HS-27A (cell line): Measurements from ENCODE around the gene IFT27.
"Not testable (repeated sequence)": the region's sequence is repeated elsewhere in the genome, so short reads cannot be mapped to it uniquely, and the experiment has no call there.

Source experiments
- DNase-seq: peaks from one replicate; pipeline ENCODE4 v3.0.0-alpha.2; 2012; ENCODE audit warnings: low read depth, missing footprints

Gene IFT27

GRCh38 chr22:36743591-36744412 lies 32.1 kb downstream of the IFT27 start:
- DNase-seq = no peak

GRCh38 chr22:36743011-36743410 lies 32.9 kb downstream of the IFT27 start:
- no peak for DNase-seq

- DNase-seq = no peak
Observed at GRCh38 chr22:36741968-36742367, 34.0 kb downstream of the IFT27 start.

- no peak for DNase-seq
Observed at GRCh38 chr22:36741204-36741793, 34.6 kb downstream of the IFT27 start.

DNA sequence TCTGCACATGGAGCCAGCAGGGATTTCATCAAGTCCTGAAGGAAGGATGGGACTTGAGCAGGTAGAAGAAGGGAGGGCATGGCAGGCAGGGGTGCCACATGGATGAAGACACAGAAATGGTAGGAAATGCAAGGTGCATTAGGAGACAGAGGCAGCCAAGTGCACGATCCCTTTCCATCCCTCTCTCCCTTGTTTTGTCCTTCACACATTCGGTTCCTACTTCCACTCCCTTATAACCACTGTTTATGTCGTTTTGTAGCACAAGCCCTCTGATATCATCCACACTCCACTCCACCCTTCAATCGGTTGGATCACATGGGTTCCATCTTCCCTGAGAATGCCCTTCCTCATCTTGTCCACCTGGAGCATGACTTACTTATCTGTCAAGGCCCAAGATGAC lies 35.2 kb downstream of the IFT27 start:
- DNase-seq = no peak

GRCh38 chr22:36739185-36739584 lies 36.7 kb downstream of the IFT27 start:
- no peak for DNase-seq

- no peak for DNase-seq
Observed at GRCh38 chr22:36738416-36739020, 37.4 kb downstream of the IFT27 start.

GRCh38 chr22:36737776-36738175 lies 38.1 kb downstream of the IFT27 start:
- DNase-seq = no peak

GRCh38 chr22:36736701-36737320 lies 39.1 kb downstream of the IFT27 start:
- no peak for DNase-seq

GRCh38 chr22:36734171-36735058 lies 41.5 kb downstream of the IFT27 start:
- no peak for DNase-seq

- no peak for DNase-seq
Observed at GRCh38 chr22:36733271-36733670, 42.6 kb downstream of the IFT27 start.

DNA sequence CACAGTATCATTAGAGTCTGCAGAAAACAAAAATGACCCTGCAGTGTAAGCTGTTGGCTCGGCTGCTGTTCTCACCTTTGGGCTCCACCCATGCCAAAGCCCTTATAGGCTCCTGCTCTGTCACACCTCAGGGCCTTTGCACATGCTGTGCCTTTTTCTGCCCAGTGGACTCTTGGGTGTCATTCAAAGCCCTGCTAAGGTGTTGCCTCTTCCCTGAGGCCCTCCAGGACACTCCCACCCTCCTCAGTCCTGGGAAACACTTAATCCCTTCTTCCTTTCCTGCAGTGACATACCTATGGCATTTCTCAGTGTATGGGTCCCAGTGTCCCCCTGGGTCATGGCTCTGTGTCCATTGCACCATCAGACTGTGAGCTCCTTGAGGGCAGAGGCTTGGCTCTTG lies 43.3 kb downstream of the IFT27 start:
- DNase-seq = no peak

- no peak for DNase-seq
Observed at GRCh38 chr22:36731916-36732315, 44.0 kb downstream of the IFT27 start.

DNA sequence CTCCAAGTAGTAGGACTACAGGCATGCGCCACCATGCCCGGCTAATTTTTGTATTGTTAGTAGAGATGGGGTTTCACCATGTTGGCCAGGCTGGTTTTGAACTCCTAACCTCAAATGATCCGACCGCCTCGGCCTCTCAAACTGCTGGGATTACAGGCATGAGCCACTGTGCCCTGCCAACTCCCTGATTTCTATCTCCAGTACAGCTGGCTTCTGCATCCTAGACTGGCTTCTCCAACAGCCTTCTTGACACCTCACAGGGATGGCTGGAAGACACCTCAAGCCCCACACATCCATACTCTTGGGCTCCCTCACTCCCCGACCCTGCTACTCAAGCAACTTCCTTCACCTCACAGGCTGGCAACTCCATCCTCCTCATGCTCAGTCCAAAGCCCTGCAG lies 44.6 kb downstream of the IFT27 start:
- not testable (repeated sequence) for DNase-seq

GRCh38 chr22:36730176-36730858 lies 45.6 kb downstream of the IFT27 start:
- no peak for DNase-seq

GRCh38 chr22:36729321-36729720 lies 46.6 kb downstream of the IFT27 start:
- no peak for DNase-seq

DNA sequence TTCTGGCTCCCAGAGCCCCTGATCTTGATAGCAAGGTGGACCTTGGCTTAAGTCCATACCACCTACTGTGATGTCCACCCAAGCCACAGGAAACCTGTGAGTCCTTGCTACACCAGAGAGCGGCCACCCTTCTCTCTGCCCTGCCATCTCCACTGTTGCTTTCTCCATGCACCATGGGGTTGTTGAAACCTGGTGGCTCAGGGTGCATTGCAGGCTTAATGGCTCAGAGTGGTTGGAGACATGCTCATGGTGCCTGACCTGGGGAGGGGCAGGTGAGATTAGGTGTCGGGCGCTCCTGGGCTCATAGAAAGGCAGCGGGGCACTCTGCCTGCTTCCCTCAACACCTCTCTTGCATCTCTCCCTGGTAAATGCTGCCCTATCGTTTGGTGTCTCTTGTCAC lies 47.4 kb downstream of the IFT27 start:
- no peak for DNase-seq

GRCh38 chr22:36727927-36728488 lies 47.9 kb downstream of the IFT27 start:
- no peak for DNase-seq

DNA sequence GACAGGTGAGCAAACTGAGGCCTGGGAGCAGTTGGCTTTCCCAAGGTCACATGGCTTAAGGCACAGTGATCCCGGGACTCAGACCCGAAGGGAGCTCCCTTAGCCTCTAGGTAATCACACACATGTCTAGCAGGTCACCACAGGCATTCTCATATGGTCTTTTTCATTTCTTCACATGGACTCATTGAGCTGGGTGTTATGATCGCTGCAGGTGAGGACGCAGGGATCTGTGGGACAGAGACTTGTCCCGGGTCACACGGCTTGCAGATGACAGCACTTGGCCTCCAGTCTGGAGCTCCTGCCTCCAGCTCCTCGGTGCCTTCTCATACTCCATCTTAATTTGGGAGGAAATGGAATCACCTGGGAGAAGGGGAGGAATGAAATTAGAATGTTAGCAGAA lies 48.8 kb downstream of the IFT27 start:
- DNase-seq = no peak

DNA sequence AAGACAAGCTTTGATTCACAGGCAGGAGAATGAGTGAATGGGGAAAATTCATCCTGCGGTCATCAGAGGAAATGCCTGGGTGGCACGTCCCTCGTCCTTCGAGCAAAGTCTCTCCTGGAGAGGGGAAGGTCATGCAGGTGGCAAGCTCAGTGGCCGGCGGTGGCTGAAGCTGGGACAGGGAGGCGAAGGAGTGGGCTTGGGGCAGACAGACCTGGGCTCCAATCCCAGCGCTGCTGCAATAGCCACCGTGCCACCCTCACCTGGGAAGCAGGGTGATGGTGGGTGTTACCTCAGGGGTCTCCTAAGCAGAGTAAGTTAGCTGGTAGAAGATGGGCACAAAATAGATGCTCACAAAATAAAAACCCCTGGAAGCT lies 49.9 kb downstream of the IFT27 start:
- no peak for DNase-seq
